Keratinocyte (primary cell): ENCODE data around the gene WFDC5. TPM values are rescaled to one million over a fixed set of nuclear protein-coding genes. Genes with fewer than 3 reads are reported as not detected.
A peak's percentile ranks its signal among the peaks of the same experiment; 100 is the strongest.

Source experiments
- DNase-seq: peaks from one replicate; pipeline ENCODE4 v3.0.0-alpha.2; 2011; ENCODE audit warnings: low read depth, missing footprints, low spot score
- FAIRE-seq: peaks from 2 replicates; lab custom pipeline; 2011; peaks lifted over from hg19 to GRCh38; lab: Jason Lieb, UNC
- H2AFZ ChIP-seq: 2 replicates; pipeline ENCODE4 v1.6.0; 2012; ENCODE audit warnings: low read length, control low read depth, inconsistent platforms; ENCODE audit not compliant: control insufficient read depth
- H3K27ac ChIP-seq: 2 replicates; pipeline ENCODE4 v1.5.1; 2011; ENCODE audit warnings: low read length; ENCODE audit not compliant: control insufficient read depth, insufficient read depth
- H3K27me3 ChIP-seq: 3 replicates; pipeline ENCODE4 v1.6.0; 2011; ENCODE audit warnings: low read length; ENCODE audit not compliant: control insufficient read depth, insufficient read depth; ENCODE audit errors: extremely low read depth
- H3K36me3 ChIP-seq, 2 experiments: 2 replicates in 1 of 2; 3 replicates in 1 of 2; pipeline ENCODE4 v1.5.1; 2011; ENCODE audit warnings: low read length in 2 of 2, mild to moderate bottlenecking in 1 of 2; ENCODE audit not compliant: control insufficient read depth in 2 of 2, insufficient read depth in 2 of 2; ENCODE audit errors: extremely low read depth in 1 of 2
- H3K4me1 ChIP-seq: 3 replicates; pipeline ENCODE4 v1.5.1; 2011; ENCODE audit warnings: low read length; ENCODE audit not compliant: control insufficient read depth, insufficient read depth; ENCODE audit errors: extremely low read depth
- H3K4me2 ChIP-seq: 3 replicates; pipeline ENCODE4 v1.6.0; 2011; ENCODE audit warnings: low read depth, low read length; ENCODE audit not compliant: control insufficient read depth, insufficient read depth; ENCODE audit errors: extremely low read depth
- H3K4me3 ChIP-seq, 3 experiments: fragments of 200-600 bp in 1 of 3; sonication (generic) in 1 of 3; 2 replicates in 2 of 3; 3 replicates in 1 of 3; pipeline ENCODE4 v1.5.1; 2011 to 2016; ENCODE audit warnings: low read length in 3 of 3, mild to moderate bottlenecking in 3 of 3, control low read depth in 2 of 3, inconsistent platforms in 1 of 3, low read depth in 1 of 3, mixed read lengths in 1 of 3, mixed run types in 1 of 3, moderate library complexity in 1 of 3; ENCODE audit not compliant: control insufficient read depth in 2 of 3, insufficient read depth in 2 of 3; ENCODE audit errors: extremely low read depth in 1 of 3
- H3K79me2 ChIP-seq: 2 replicates; pipeline ENCODE4 v1.6.0; 2012; ENCODE audit warnings: low read length; ENCODE audit not compliant: control insufficient read depth, insufficient read depth
- H3K9ac ChIP-seq: 3 replicates; pipeline ENCODE4 v1.6.0; 2011; ENCODE audit warnings: low read length; ENCODE audit not compliant: control insufficient read depth, insufficient read depth; ENCODE audit errors: extremely low read depth
- H3K9me1 ChIP-seq: 3 replicates; pipeline ENCODE4 v1.6.0; 2011; ENCODE audit warnings: low read length; ENCODE audit not compliant: control insufficient read depth, insufficient read depth; ENCODE audit errors: extremely low read depth
- H3K9me3 ChIP-seq: 2 replicates; pipeline ENCODE4 v1.5.1; 2012; ENCODE audit warnings: low read depth, low read length; ENCODE audit not compliant: control insufficient read depth
- H4K20me1 ChIP-seq: 3 replicates; pipeline ENCODE4 v1.6.0; 2011; ENCODE audit warnings: low read length; ENCODE audit not compliant: control insufficient read depth, insufficient read depth; ENCODE audit errors: extremely low read depth
- CTCF ChIP-seq, 3 experiments: IDR thresholded peaks in 1 of 3; conservative IDR thresholded peaks in 1 of 3; optimal IDR thresholded peaks in 1 of 3; 2 replicates in 2 of 3; 3 replicates in 1 of 3; pipeline versions ENCODE3 to v1.5.1; 2011; ENCODE audit warnings: low read length in 3 of 3, mild to moderate bottlenecking in 3 of 3, moderate library complexity in 2 of 3, control low read depth in 1 of 3, inconsistent platforms in 1 of 3; ENCODE audit not compliant: insufficient read depth in 2 of 3; ENCODE audit errors: extremely low read depth in 1 of 3
- EZH2 ChIP-seq: IDR thresholded peaks from one replicate; pipeline ENCODE4 v1.6.1; 2012; ENCODE audit warnings: inconsistent platforms, mild to moderate bottlenecking, low read length, moderate library complexity
- dilution Hi-C: fragments of 300-500 bp; cut with MboI; formaldehyde crosslinking; loops from one replicate; pipeline ENCODE4 v1.7.0; 2020; ENCODE audit warnings: low sequenced_read_pairs; ENCODE audit not compliant: extremely low pct_ligation_motif_present
- polyA plus RNA-seq, 5 experiments: library from polyadenylated mRNA; depleted of rRNA in 3 of 5; stranded (reverse) in 3 of 5; stranded (forward) in 1 of 5; unstranded in 1 of 5; fragments of >200 nt; gene quantifications; 1 replicate in 1 of 5; 2 replicates in 3 of 5; 3 replicates in 1 of 5; pipeline versions ENCODE4 v1.2.1 to v1.2.3, GENCODE V29; 2011 to 2012; ENCODE audit warnings: missing spikeins in 2 of 5, low read depth in 1 of 5, low replicate concordance in 1 of 5

The WFDC5 gene
- polyA plus RNA-seq, 1 donor (not counting 4 experiments of a cell fraction or from before 2014, with no cell fraction given): 5.1 TPM

DNA sequence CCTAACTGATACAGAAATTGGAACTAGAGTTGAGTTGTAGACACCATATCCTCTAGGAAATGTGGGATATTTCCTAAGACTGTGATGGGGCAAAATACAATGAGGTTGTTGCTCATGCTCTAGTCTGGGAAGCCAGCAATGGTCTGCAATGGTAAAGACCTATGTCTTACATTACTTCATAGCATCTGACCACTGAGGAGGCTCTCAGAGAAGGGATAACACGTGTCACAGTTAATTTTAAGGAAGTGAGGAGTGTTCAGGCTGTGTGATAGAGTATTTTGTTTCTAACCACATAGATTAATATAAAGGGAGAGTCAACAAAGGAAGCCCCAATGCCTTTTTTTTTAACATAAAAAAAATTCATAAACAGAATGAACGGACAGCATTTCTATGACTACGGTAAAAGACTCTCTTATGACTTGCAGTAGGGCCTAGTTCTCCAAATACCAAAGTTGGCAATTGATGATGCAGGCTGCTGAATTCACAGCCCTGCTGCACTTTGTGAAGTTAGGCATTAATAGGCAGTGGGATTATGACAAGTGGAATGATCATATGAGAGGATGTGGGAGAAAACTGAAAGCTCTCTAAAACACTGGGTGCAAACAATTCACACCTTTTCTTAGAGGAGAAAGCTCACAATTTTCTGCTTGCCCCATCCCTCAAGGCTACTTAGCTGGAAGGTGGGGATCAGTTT, 27.7 kb downstream of the WFDC5 start:
- Histone ChIP-seq H3K79me2 (no peaks in the 10 kb centered on the region), H3K4me1 (peaks cover 15% of the 10 kb centered on the region), H2AFZ (no peak overlapping the region), H3K9me3 (no peaks in the 10 kb centered on the region), H3K27me3 (no peaks in the 10 kb centered on the region), H3K9ac (no peak overlapping the region), H3K4me3 (no peak overlapping the region), H4K20me1 (no peaks in the 10 kb centered on the region), H3K36me3 (peaks cover 0 to 1% of the 10 kb centered on the region in 2 experiments), H3K9me1 (no peaks in the 10 kb centered on the region), H3K4me2 (peak overlapping the region; percentile 35), H3K27ac (peak overlapping the region; percentile 27)
- no peak for DNase-seq
- no peak for TF ChIP-seq CTCF (optimal IDR thresholded peaks at IDR 0.05 in 1 of 3, IDR thresholded peaks at IDR 0.05 in 1 of 3, conservative IDR thresholded peaks at IDR 0.05 in 1 of 3; ENCODE audit: extremely low read depth in 1 of 3, insufficient read depth in 2 of 3, low read length in 3 of 3)
- no peak for TF ChIP-seq EZH2
- FAIRE-seq: no peak
- dilution Hi-C loops: no loop called here

DNA sequence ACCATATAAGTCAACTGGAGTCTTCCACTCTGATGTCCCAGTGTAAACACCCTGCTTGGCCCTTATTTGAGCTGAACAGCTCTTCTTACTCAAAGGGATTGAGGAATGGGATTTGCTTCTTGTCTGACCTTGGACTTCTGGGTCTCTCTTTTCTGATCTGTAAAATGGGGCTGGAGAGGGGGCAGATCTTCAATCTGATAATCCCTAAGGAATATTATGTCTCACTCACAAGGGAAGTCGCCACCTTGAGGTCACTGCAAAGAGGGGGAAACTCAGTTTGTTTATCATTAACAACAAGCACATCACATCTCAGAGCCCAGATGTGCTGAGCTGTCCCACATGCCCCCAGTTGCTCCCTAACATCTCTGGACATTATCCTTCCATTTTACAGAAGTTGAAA, 29.1 kb downstream of the WFDC5 start:
- FAIRE-seq (no peak), DNase-seq (no peak)
- Histone ChIP-seq H3K4me2 (no peak overlapping the region), H3K9me3 (no peaks in the 10 kb centered on the region), H3K27ac (no peak overlapping the region), H3K79me2 (no peaks in the 10 kb centered on the region), H4K20me1 (no peaks in the 10 kb centered on the region), H3K9me1 (no peaks in the 10 kb centered on the region), H3K9ac (no peak overlapping the region), H3K27me3 (no peaks in the 10 kb centered on the region), H3K4me3 (no peak overlapping the region), H2AFZ (no peak overlapping the region), H3K36me3 (peaks cover 0 to 3% of the 10 kb centered on the region in 2 experiments), H3K4me1 (peaks cover 15% of the 10 kb centered on the region)
- dilution Hi-C loops: no loop called here
- TF ChIP-seq CTCF (optimal IDR thresholded peaks at IDR 0.05 in 1 of 3, IDR thresholded peaks at IDR 0.05 in 1 of 3, conservative IDR thresholded peaks at IDR 0.05 in 1 of 3; ENCODE audit: extremely low read depth in 1 of 3, insufficient read depth in 2 of 3, low read length in 3 of 3) (no peak), EZH2 (no peak)
